ENCODE data around the gene RAB3IL1.

DNA sequence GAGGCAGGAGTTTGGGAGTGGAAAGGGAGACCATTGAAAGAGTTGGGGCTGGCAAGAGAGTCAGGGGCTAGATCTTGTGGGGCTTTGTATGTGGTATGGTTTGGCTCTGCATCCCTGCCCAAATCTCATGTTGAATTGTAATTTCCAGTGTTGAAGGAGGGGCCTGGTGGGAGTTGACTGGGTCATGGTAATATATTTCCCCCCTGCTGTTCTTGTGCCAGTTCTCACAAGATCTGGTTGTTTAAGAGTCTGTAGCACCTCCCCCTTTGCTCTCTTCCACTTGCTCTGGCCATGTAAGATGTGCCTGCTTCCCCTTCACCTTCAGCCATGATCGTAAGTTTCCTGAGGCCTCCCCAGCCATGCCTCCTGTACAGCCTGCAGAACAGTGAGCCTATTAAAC is 10.1 kb upstream of the RAB3IL1 start:
- TF ChIP-seq, protein P1, sequence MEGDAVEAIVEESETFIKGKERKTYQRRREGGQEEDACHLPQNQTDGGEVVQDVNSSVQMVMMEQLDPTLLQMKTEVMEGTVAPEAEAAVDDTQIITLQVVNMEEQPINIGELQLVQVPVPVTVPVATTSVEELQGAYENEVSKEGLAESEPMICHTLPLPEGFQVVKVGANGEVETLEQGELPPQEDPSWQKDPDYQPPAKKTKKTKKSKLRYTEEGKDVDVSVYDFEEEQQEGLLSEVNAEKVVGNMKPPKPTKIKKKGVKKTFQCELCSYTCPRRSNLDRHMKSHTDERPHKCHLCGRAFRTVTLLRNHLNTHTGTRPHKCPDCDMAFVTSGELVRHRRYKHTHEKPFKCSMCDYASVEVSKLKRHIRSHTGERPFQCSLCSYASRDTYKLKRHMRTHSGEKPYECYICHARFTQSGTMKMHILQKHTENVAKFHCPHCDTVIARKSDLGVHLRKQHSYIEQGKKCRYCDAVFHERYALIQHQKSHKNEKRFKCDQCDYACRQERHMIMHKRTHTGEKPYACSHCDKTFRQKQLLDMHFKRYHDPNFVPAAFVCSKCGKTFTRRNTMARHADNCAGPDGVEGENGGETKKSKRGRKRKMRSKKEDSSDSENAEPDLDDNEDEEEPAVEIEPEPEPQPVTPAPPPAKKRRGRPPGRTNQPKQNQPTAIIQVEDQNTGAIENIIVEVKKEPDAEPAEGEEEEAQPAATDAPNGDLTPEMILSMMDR (conservative IDR thresholded peaks at IDR 0.05 in 1 of 2, IDR thresholded peaks at IDR 0.05 in 1 of 2; ENCODE audit: low read depth in 1 of 2, low read length in 2 of 2) = no peak
- TF ChIP-seq EZH2 (IDR thresholded peaks at IDR 0.05; ENCODE audit: low read length, missing control alignments) = no peak
